Neural progenitor cell (in vitro differentiated cells): ENCODE results near the gene TLL2. TPM values are rescaled to one million over a fixed set of nuclear protein-coding genes. Genes with fewer than 3 reads are reported as not detected.

Source experiments
- DNase-seq: peaks from one replicate; pipeline ENCODE4 v3.0.0-alpha.2; 2016; ENCODE audit warnings: low spot score
- H2AFZ ChIP-seq: fragments of 200-600 bp; sonication (generic); replicated peaks from 2 replicates; pipeline ENCODE4 v1.6.1; 2016; ENCODE audit warnings: antibody characterized with exemption
- H3F3A ChIP-seq: fragments of 200-600 bp; sonication (generic); 2 replicates; pipeline ENCODE4 v1.6.1; 2016; ENCODE audit warnings: antibody characterized with exemption, low read depth
- H3K27ac ChIP-seq: fragments of 200-600 bp; sonication (generic); 2 replicates; pipeline ENCODE4 v1.5.1; 2016; ENCODE audit warnings: mild to moderate bottlenecking
- H3K27me3 ChIP-seq: fragments of 200-600 bp; sonication (generic); 2 replicates; pipeline ENCODE4 v1.6.1; 2016; ENCODE audit warnings: mild to moderate bottlenecking, moderate library complexity
- H3K36me3 ChIP-seq: fragments of 200-600 bp; sonication (generic); 2 replicates; pipeline ENCODE4 v1.5.1; 2016
- H3K4me1 ChIP-seq: fragments of 200-600 bp; sonication (generic); 2 replicates; pipeline ENCODE4 v1.6.1; 2016; ENCODE audit warnings: mixed run types
- H3K4me2 ChIP-seq: fragments of 200-600 bp; sonication (generic); 2 replicates; pipeline ENCODE4 v1.6.1; 2016
- H3K4me3 ChIP-seq: fragments of 200-600 bp; sonication (generic); 2 replicates; pipeline ENCODE4 v1.5.1; 2016
- H3K79me2 ChIP-seq: fragments of 200-600 bp; sonication (generic); 2 replicates; pipeline ENCODE4 v1.6.1; 2016; ENCODE audit warnings: low read depth
- H3K9ac ChIP-seq: fragments of 200-600 bp; sonication (generic); 2 replicates; pipeline ENCODE4 v1.6.1; 2016
- H3K9me3 ChIP-seq: fragments of 200-600 bp; sonication (generic); 2 replicates; pipeline ENCODE4 v1.5.1; 2016; ENCODE audit warnings: low read depth
- H4K20me1 ChIP-seq: fragments of 200-600 bp; sonication (generic); 2 replicates; pipeline ENCODE4 v1.6.1; 2016; ENCODE audit warnings: low read depth
- H3K27ac Mint-ChIP-seq: 3 replicates; pipeline ENCODE4 v1.8.0; 2021; ENCODE audit warnings: mixed read lengths
- H3K27me3 Mint-ChIP-seq: 2 replicates; pipeline ENCODE4 v1.8.0; 2022; ENCODE audit warnings: low read depth, mild to moderate bottlenecking, inconsistent platforms, moderate library complexity, mixed read lengths; ENCODE audit not compliant: insufficient read depth
- H3K36me3 Mint-ChIP-seq: 3 replicates; pipeline ENCODE4 v1.8.0; 2021; ENCODE audit warnings: mixed read lengths
- H3K4me1 Mint-ChIP-seq: 3 replicates; pipeline ENCODE4 v1.8.0; 2021; ENCODE audit warnings: mixed read lengths
- H3K4me3 Mint-ChIP-seq: 3 replicates; pipeline ENCODE4 v1.8.0; 2021; ENCODE audit warnings: mild to moderate bottlenecking, moderate library complexity, mixed read lengths
- H3K9me3 Mint-ChIP-seq: 3 replicates; pipeline ENCODE4 v1.8.0; 2020; ENCODE audit warnings: mixed read lengths
- EZH2 ChIP-seq: fragments of 200-600 bp; sonication (generic); IDR thresholded peaks from 2 replicates; pipeline ENCODE4 v1.6.1; 2017; ENCODE audit warnings: antibody characterized with exemption, mild to moderate bottlenecking, moderate library complexity
- EZH2phosphoT487 ChIP-seq: fragments of 200-600 bp; sonication (generic); IDR thresholded peaks from 2 replicates; pipeline ENCODE4 v1.6.1; 2017; ENCODE audit warnings: antibody characterized with exemption
- total RNA-seq: library from RNA; depleted of rRNA; stranded (reverse); fragments of >200 nt; gene quantifications from 2 replicates; pipeline ENCODE4 v1.2.3, GENCODE V29; 2015; ENCODE audit warnings: low replicate concordance
- TF ChIP-seq, protein P1 (sequence below): fragments of 200-600 bp; sonication (generic); IDR thresholded peaks from 2 replicates; pipeline ENCODE4 v1.5.1; 2017; ENCODE audit warnings: antibody characterized with exemption, mild to moderate bottlenecking

TLL2 gene
- total RNA-seq, 1 donor from 2014 or later: 0.22 TPM

DNA sequence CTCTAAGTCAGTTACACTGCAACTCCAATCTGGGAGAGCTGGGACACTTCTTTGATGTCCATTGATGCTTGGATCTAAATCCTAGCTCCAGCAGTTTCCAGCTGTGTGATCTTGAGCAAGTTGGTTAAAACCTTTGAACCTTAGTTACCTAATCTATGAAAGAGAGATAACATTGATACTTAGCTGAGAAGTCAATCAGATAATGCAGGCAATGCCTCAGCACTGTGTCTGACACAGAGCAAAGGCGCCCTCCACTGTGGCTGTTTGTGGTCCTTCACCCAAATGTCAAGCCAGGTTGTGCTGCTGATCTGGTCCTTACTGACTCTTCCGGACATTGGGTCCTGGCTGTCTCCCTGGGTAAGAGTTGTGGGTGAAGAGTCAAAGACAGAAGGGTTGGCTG is 189.3 kb downstream of the TLL2 start:
- Histone ChIP-seq H3F3A (no peaks in the 10 kb centered on the region), H3K9me3 (no peaks in the 10 kb centered on the region), H3K9ac (no peak overlapping the region), H2AFZ (no peak overlapping the region), H4K20me1 (no peaks in the 10 kb centered on the region), H3K27ac (no peak overlapping the region), H3K4me2 (no peak overlapping the region), H3K36me3 (no peaks in the 10 kb centered on the region), H3K4me3 (no peak overlapping the region), H3K79me2 (no peaks in the 10 kb centered on the region), H3K27me3 (no peaks in the 10 kb centered on the region), H3K4me1 (no peaks in the 10 kb centered on the region)
- H3K27me3 Mint-ChIP-seq: peaks cover 4% of the 10 kb centered on the region
- no peak overlapping the region for H3K27ac Mint-ChIP-seq
- no peak for DNase-seq
- no peaks in the 10 kb centered on the region for H3K36me3 Mint-ChIP-seq
- H3K4me3 Mint-ChIP-seq: no peak overlapping the region
- TF ChIP-seq, protein P1, sequence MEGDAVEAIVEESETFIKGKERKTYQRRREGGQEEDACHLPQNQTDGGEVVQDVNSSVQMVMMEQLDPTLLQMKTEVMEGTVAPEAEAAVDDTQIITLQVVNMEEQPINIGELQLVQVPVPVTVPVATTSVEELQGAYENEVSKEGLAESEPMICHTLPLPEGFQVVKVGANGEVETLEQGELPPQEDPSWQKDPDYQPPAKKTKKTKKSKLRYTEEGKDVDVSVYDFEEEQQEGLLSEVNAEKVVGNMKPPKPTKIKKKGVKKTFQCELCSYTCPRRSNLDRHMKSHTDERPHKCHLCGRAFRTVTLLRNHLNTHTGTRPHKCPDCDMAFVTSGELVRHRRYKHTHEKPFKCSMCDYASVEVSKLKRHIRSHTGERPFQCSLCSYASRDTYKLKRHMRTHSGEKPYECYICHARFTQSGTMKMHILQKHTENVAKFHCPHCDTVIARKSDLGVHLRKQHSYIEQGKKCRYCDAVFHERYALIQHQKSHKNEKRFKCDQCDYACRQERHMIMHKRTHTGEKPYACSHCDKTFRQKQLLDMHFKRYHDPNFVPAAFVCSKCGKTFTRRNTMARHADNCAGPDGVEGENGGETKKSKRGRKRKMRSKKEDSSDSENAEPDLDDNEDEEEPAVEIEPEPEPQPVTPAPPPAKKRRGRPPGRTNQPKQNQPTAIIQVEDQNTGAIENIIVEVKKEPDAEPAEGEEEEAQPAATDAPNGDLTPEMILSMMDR: peak; percentile 14
- no peak for TF ChIP-seq EZH2phosphoT487
- H3K4me1 Mint-ChIP-seq: peaks cover 15% of the 10 kb centered on the region
- no peaks in the 10 kb centered on the region for H3K9me3 Mint-ChIP-seq

DNA sequence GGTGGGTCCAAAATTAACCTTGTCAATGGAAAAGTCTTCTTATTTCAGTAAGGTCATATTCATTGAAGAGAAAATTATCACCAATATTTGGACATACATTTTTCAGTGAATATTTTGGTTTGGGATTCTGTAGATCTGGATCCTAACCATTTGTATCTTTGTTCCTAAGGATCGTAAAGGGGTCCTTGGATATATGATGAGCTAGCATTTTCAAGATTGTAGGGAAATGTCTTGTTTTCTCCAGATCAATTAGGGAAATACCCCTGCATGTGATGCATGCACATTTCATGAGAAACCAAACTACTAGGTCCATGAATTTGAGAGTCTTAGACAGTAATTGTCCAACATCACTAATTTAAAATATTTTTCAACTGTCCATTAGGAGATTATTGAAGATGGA is 191.5 kb downstream of the TLL2 start:
- no peaks in the 10 kb centered on the region for H3K9me3 Mint-ChIP-seq
- TF ChIP-seq, protein P1: no peak
- TF ChIP-seq EZH2 (no peak), EZH2phosphoT487 (no peak)
- H3K36me3 ChIP-seq: no peaks in the 10 kb centered on the region
- H3K27me3 ChIP-seq: no peaks in the 10 kb centered on the region
- H3K27ac ChIP-seq: no peak overlapping the region
- no peaks in the 10 kb centered on the region for H3K36me3 Mint-ChIP-seq
- H3K4me1 Mint-ChIP-seq: peaks cover 15% of the 10 kb centered on the region
- no peak overlapping the region for H3K27ac Mint-ChIP-seq
- H4K20me1 ChIP-seq: no peaks in the 10 kb centered on the region
- H3K79me2 ChIP-seq: no peaks in the 10 kb centered on the region
- no peak overlapping the region for H2AFZ ChIP-seq
- H3K9me3 ChIP-seq: no peaks in the 10 kb centered on the region
- H3K4me2 ChIP-seq: no peak overlapping the region
- no peak overlapping the region for H3K9ac ChIP-seq
- no peak for DNase-seq
- H3K4me3 ChIP-seq: no peak overlapping the region
- H3K4me1 ChIP-seq: no peaks in the 10 kb centered on the region
- H3K27me3 Mint-ChIP-seq: no peaks in the 10 kb centered on the region
- H3F3A ChIP-seq: no peaks in the 10 kb centered on the region
- no peak overlapping the region for H3K4me3 Mint-ChIP-seq

DNA sequence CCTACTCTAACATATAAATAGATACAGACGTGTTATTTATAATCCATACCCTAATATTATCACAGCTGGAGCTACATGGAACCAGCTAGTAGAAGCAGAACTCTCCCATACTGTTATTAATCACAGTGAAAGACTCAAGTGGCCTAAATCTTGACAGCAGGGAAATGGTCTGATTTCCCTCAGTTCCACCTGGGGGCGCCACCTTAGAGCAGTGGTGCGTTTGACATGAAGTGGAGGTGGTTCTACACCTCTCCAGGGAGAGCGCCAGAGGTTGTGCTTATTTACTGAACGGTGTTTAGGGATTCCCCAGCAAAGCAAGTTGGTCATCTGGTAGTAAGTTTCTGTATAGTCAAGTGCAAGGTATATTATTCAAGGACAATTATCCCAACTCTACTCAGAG is 191.9 kb downstream of the TLL2 start:
- Histone ChIP-seq H3K27me3 (no peaks in the 10 kb centered on the region), H3K4me2 (no peak overlapping the region), H3K27ac (no peak overlapping the region), H3K9ac (no peak overlapping the region), H3K36me3 (no peaks in the 10 kb centered on the region), H2AFZ (no peak overlapping the region), H3K4me1 (no peaks in the 10 kb centered on the region), H3K9me3 (no peaks in the 10 kb centered on the region), H3K4me3 (no peak overlapping the region), H3F3A (no peaks in the 10 kb centered on the region), H4K20me1 (no peaks in the 10 kb centered on the region), H3K79me2 (no peaks in the 10 kb centered on the region)
- H3K4me3 Mint-ChIP-seq: no peak overlapping the region
- no peaks in the 10 kb centered on the region for H3K36me3 Mint-ChIP-seq
- H3K27ac Mint-ChIP-seq: no peak overlapping the region
- no peaks in the 10 kb centered on the region for H3K9me3 Mint-ChIP-seq
- no peak for DNase-seq
- H3K27me3 Mint-ChIP-seq: no peaks in the 10 kb centered on the region
- TF ChIP-seq, protein P1: peak; percentile 41
- TF ChIP-seq EZH2: no peak
- peaks cover 15% of the 10 kb centered on the region for H3K4me1 Mint-ChIP-seq
